Thyroid gland (tissue), 4 donors: Measurements from ENCODE around the gene HAGHL.

Experiments used
- POLR2A ChIP-seq, 2 donors: fragments of 450-650 bp; IDR thresholded peaks; one replicate each; pipeline ENCODE4 v1.6.1; 2017; ENCODE audit warnings: antibody characterized with exemption in 2 of 2, mild to moderate bottlenecking in 2 of 2, moderate library complexity in 1 of 2
- TF ChIP-seq, protein P1 (sequence below), 6 experiments: fragments of 200-600 bp in 3 of 6; fragments of 450-650 bp in 3 of 6; sonication (generic) in 3 of 6; IDR thresholded peaks; one replicate each; pipeline ENCODE4 v1.5.1; 2016 to 2019; ENCODE audit warnings: antibody characterized with exemption in 6 of 6, mild to moderate bottlenecking in 2 of 6, inconsistent platforms in 1 of 6, moderate library complexity in 1 of 6

DNA sequence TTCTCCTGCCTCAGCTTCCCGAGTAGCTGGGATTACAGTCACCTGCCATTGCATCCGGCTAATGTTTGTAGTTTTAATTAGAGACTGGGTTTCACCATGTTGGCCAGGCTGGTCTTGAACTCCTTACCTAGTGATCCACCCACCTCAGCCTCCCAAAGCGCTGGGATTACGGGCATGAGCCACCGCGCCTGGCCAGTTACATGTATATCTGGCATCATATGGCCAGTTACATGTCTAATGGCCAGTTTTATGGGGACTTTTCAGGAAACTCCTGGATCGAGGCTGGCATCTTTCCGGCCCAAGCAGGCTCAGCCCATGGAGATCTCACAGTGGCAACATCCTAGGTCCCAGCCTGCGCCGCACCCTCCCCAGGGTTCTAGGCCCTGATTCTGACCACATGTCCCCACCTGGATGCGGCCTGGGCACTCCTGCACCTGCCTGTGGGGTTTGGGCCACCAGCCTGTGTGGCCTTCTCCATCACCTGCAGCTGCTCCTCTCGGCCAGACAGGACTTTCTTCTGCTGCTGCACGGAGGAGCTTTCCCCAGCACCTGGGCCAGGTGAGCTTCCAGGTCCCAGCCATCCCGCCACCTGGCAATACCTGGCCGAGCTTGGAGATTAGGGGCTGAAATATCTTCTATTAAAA, 15.2 kb downstream of the HAGHL start:
- TF ChIP-seq, protein P1, sequence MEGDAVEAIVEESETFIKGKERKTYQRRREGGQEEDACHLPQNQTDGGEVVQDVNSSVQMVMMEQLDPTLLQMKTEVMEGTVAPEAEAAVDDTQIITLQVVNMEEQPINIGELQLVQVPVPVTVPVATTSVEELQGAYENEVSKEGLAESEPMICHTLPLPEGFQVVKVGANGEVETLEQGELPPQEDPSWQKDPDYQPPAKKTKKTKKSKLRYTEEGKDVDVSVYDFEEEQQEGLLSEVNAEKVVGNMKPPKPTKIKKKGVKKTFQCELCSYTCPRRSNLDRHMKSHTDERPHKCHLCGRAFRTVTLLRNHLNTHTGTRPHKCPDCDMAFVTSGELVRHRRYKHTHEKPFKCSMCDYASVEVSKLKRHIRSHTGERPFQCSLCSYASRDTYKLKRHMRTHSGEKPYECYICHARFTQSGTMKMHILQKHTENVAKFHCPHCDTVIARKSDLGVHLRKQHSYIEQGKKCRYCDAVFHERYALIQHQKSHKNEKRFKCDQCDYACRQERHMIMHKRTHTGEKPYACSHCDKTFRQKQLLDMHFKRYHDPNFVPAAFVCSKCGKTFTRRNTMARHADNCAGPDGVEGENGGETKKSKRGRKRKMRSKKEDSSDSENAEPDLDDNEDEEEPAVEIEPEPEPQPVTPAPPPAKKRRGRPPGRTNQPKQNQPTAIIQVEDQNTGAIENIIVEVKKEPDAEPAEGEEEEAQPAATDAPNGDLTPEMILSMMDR (IDR thresholded peaks at IDR 0.05) = no peak
- TF ChIP-seq POLR2A (IDR thresholded peaks at IDR 0.05) = no peak
